Stomach (tissue), 9 donors: ENCODE data around the gene SNX32. TPM values are rescaled to one million over a fixed set of nuclear protein-coding genes. Genes with fewer than 3 reads are reported as not detected.

Experiments
- DNase-seq, 2 donors: peaks; one replicate each; pipeline versions ENCODE4 v3.0.0 to v3.0.0-alpha.2; 2013 to 2019
- H3K27ac ChIP-seq, 5 donors: fragments of 200-600 bp in 4 of 5; sonication (generic) in 4 of 5; one replicate each; pipeline ENCODE4 v1.5.1; 2013 to 2019; ENCODE audit warnings: mild to moderate bottlenecking in 1 of 5, moderate library complexity in 1 of 5
- H3K27me3 ChIP-seq, 3 donors: fragments of 200-600 bp; sonication (generic); one replicate each; pipeline ENCODE4 v1.5.1; 2017 to 2019; ENCODE audit warnings: mixed run types in 1 of 3
- H3K36me3 ChIP-seq, 4 donors: fragments of 200-600 bp; sonication (generic); 1 replicate in 3 of 4; 2 replicates in 1 of 4; pipeline ENCODE4 v1.5.1; 2016 to 2019
- H3K4me1 ChIP-seq, 4 donors: fragments of 200-600 bp; sonication (generic); one replicate each; pipeline ENCODE4 v1.5.1; 2016 to 2019
- H3K4me3 ChIP-seq, 4 donors: fragments of 200-600 bp; sonication (generic) in 3 of 4; one replicate each; pipeline ENCODE4 v1.5.1; 2016 to 2019; ENCODE audit warnings: mild to moderate bottlenecking in 1 of 4
- H3K9me3 ChIP-seq, 4 donors: fragments of 200-600 bp; sonication (generic); one replicate each; pipeline ENCODE4 v1.5.1; 2016 to 2019
- EP300 ChIP-seq: sonication (generic); formaldehyde crosslinking; IDR thresholded peaks from one replicate; pipeline ENCODE4 v1.6.1; 2017; ENCODE audit warnings: antibody characterized with exemption
- POLR2A ChIP-seq, 4 donors: fragments of 450-650 bp; IDR thresholded peaks; one replicate each; pipeline ENCODE4 v1.6.1; 2016; ENCODE audit warnings: antibody characterized with exemption in 4 of 4, control low read depth in 2 of 4, mild to moderate bottlenecking in 1 of 4, moderate library complexity in 1 of 4
- POLR2AphosphoS5 ChIP-seq, 3 donors: sonication (generic); formaldehyde crosslinking; IDR thresholded peaks; one replicate each; pipeline ENCODE4 v1.6.1; 2016; ENCODE audit warnings: antibody characterized with exemption in 3 of 3
- WGBS, 5 donors: extraction: QIAGEN DNeasy Blood & Tissue Kit in 3 of 5; methylation state at CpG; one replicate each; pipeline versions ENCODE4 v1.1.5 to v1.1.7; 2013 to 2018; 5-methylcytosine and 5-hydroxymethylcytosine counted together
- intact Hi-C: fragments of 100-400 bp; cut with DNase I; formaldehyde crosslinking; loops from one replicate; pipeline ENCODE4 v1.15.1; 2023; ENCODE audit warnings: low total_unique reads
- polyA plus RNA-seq, 3 donors: library from polyadenylated mRNA; stranded (reverse); fragments of 200-250 nt; gene quantifications; one replicate each; pipeline ENCODE4 v1.2.3, GENCODE V29; 2013
- total RNA-seq, 5 donors: library from RNA; depleted of rRNA; stranded (reverse); fragments of >200 nt; gene quantifications; one replicate each; pipeline versions ENCODE4 v1.1.0 to v1.2.3, GENCODE V29; 2014 to 2016
- TF ChIP-seq, protein P1 (sequence below), 7 experiments: fragments of 450-650 bp in 4 of 7; fragments of 200-600 bp in 3 of 7; sonication (generic) in 3 of 7; IDR thresholded peaks; one replicate each; pipeline ENCODE4 v1.5.1; 2016 to 2019; ENCODE audit warnings: antibody characterized with exemption in 7 of 7, control low read depth in 2 of 7, mild to moderate bottlenecking in 1 of 7
- donor health status: healthy with polysubstance abuse.
- donor health status: Bipolar disorder and iron deficiency.
- donor health status: healthy.

Gene SNX32
- total and polyA plus RNA-seq, 8 donors = 0.25 to 1.4 (median 0.76) TPM; not detected in 2

DNA sequence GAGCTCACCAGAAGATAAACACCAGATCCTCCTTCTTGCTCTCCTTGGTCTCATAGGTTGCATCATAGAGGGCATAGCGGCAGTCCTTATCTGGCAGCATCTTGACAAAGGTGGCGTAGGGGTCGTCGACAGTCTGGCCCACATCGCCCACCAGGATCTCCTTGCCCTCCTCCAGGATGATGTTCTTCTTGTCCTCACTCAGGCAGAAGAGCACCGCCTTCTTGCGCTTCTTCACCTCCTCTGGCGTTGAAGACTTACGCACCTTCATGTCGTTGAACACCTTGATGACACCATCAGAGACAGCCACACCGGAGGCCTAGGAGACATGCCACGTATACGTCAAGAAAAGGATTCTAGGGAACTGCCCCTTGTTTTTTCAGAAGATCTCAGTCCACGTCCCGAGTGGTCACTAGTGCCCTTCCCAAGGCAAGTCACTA lies 22.2 kb downstream of the SNX32 start:
- Histone ChIP-seq H3K4me1 (peaks cover 21 to 73% (median 64%) of the 10 kb centered on the region in 4 donors), H3K27ac (peak overlapping the region in 4 of 5 donors; percentile 92 to 98 (median 97)), H3K27me3 (no peaks in the 10 kb centered on the region), H3K4me3 (peak overlapping the region; percentile 94 to 99 (median 99)), H3K36me3 (peaks cover 42 to 56% (median 54%) of the 10 kb centered on the region in 4 donors), H3K9me3 (peaks cover 0 to 7% (median 0%) of the 10 kb centered on the region in 4 donors)
- TF ChIP-seq POLR2A (IDR thresholded peaks at IDR 0.05) (no peak), POLR2AphosphoS5 (IDR thresholded peaks at IDR 0.05) (no peak), EP300 (no peak)
- TF ChIP-seq, protein P1, sequence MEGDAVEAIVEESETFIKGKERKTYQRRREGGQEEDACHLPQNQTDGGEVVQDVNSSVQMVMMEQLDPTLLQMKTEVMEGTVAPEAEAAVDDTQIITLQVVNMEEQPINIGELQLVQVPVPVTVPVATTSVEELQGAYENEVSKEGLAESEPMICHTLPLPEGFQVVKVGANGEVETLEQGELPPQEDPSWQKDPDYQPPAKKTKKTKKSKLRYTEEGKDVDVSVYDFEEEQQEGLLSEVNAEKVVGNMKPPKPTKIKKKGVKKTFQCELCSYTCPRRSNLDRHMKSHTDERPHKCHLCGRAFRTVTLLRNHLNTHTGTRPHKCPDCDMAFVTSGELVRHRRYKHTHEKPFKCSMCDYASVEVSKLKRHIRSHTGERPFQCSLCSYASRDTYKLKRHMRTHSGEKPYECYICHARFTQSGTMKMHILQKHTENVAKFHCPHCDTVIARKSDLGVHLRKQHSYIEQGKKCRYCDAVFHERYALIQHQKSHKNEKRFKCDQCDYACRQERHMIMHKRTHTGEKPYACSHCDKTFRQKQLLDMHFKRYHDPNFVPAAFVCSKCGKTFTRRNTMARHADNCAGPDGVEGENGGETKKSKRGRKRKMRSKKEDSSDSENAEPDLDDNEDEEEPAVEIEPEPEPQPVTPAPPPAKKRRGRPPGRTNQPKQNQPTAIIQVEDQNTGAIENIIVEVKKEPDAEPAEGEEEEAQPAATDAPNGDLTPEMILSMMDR (IDR thresholded peaks at IDR 0.05) = no peak
- DNase-seq = no peak
- intact Hi-C loops = no loop called here
- 77 to 85% (median 78%) methylated on average over 15 of the region's 15 CpGs for WGBS, 5 donors

DNA sequence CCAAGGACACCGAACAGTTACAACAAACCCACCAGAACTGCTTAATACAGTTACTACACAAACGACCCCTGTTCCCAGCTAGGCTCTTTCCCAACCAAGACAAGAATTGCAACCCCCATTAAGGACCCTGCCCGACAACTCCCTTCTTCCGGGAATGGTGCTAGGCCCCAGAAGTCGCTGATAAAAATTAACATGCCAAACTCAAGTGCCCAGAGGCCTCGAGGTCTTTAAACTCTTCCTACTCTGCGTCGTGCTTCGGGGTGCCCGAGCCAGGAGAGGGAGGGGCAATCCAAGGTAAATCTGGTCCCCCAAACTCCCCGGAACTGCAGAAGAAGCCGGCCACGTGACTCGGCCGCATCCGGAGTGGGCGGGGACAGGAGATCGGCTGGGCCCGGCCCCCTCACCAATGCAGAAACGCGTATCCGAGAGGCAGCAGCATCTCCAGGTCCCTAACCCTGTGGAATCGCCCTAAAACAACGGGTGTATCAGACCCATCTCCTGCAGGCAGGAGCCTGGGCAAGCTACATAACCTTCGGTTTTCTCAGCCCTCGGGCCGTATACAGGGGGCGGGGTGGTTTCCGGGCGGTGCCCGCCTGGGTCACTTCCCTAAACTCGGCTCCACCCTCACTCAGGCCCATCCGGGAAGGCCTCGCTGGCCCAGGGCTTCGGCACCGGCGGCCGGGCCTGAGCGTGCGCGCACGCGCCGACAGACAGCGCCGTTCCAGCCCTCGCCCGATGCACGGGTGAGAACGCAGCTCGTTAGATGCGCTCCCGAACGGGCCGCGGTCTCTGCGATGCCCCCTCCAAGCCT lies 23.1 kb downstream of the SNX32 start:
- Histone ChIP-seq H3K4me1 (peaks cover 30 to 78% (median 73%) of the 10 kb centered on the region in 4 donors), H3K27me3 (no peaks in the 10 kb centered on the region), H3K9me3 (no peaks in the 10 kb centered on the region), H3K36me3 (peaks cover 40 to 51% (median 47%) of the 10 kb centered on the region in 4 donors), H3K4me3 (peak overlapping the region; percentile 94 to 99 (median 99)), H3K27ac (peak overlapping the region; percentile 92 to 98 (median 97))
- WGBS, 5 donors = 1 to 6% (median 1%) methylated on average over 16 to 57 of the region's 57 CpGs
- TF ChIP-seq, protein P1 (IDR thresholded peaks at IDR 0.05) = no peak
- TF ChIP-seq EP300 (no peak), POLR2A (IDR thresholded peaks at IDR 0.05) (peak in 1 of 4 donors; percentile 7), POLR2AphosphoS5 (IDR thresholded peaks at IDR 0.05) (peak; percentile 24 to 88 (median 79))
- peak; percentile 84 to 90 for DNase-seq
- intact Hi-C loops = no loop called here

DNA sequence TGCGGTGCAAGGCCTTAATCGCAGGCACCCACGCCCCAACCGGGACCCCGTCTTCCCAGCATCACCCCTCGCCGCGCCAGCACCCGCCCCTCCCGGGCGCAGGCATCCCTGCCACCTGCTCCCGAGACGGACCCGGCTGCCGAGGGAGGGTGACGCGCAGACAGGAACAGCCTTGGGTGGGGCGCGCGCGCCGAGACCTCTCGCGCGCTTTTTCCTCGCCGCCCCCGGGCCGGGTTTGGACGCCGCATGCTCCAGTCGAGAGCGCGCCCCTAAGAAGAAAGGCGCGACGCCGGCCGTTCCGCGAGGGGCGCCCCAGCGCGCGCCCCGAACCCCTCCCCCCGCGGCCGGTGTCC lies 23.7 kb downstream of the SNX32 start:
- H3K36me3 ChIP-seq = peaks cover 43 to 51% (median 47%) of the 10 kb centered on the region in 4 donors
- TF ChIP-seq, protein P1 (IDR thresholded peaks at IDR 0.05) = no peak
- TF ChIP-seq EP300 (no peak), POLR2A (IDR thresholded peaks at IDR 0.05) (no peak), POLR2AphosphoS5 (IDR thresholded peaks at IDR 0.05) (no peak)
- H3K4me1 ChIP-seq = peaks cover 34 to 79% (median 76%) of the 10 kb centered on the region in 4 donors
- H3K27ac ChIP-seq = peak overlapping the region; percentile 92 to 98 (median 97)
- no peaks in the 10 kb centered on the region for H3K9me3 ChIP-seq
- intact Hi-C loops = no loop called here
- DNase-seq = no peak
- H3K4me3 ChIP-seq = peak overlapping the region; percentile 94 to 99 (median 99)
- 0 to 1% (median 0%) methylated on average over 20 to 49 of the region's 49 CpGs; no CpG with 5 or more reads in 1 of the 5 donors for WGBS, 5 donors
- H3K27me3 ChIP-seq = no peaks in the 10 kb centered on the region

DNA sequence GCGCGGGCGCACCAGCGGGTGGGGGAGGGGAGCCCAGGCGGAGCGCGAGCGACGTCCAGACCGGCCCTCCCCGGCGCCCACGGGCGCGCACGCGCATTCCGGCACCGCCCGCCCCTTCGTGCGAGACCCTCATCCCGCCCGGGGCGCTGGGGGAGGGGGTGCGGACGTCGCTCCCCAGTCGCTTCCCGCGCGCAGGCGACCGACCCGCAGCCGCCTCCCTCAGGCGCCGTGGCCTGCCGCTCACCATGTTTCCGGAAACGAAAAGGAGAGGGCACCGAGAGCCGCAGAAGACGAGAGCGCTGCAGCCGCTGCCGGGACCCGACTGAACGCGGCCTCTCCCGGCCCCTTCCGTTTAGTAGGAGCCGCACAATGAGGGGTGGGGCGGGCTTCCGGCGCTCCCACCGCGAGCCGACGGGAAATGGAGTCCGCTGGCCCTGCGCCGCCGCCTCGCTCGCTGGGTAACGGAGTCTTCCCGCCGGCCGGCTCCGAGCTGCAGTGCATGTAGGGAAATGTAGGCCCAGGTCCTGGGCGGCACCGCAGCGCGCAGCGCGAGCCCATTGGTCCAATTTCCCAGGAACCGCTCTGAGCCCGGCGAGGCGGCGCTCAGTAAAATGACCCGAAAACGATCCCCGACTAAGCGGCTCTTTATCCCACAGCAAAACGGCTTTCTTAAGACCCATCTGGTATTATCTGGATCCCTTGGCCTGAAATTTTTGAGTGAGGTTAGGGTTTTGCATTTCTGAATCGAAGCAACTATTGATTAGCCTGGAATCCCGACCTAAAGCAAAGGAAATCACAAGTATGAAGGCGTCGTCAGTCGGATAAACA lies 24.3 kb downstream of the SNX32 start, which contains the start of gene CFL1:
CFL1 (minus strand) TSS at position 328 of the 828 bp plus-strand sequence; CDS start at position 247, 81 bp downstream.
- H3K36me3 ChIP-seq = peaks cover 43 to 51% (median 47%) of the 10 kb centered on the region in 4 donors
- intact Hi-C loops = no loop called here
- H3K9me3 ChIP-seq = no peaks in the 10 kb centered on the region
- TF ChIP-seq, protein P1 (IDR thresholded peaks at IDR 0.05) = no peak
- TF ChIP-seq EP300 (no peak), POLR2AphosphoS5 (IDR thresholded peaks at IDR 0.05) (peak; percentile 89 to 100 (median 99)), POLR2A (IDR thresholded peaks at IDR 0.05) (peak in 2 of 4 donors; percentile 90 to 95)
- peak within 1 kb of the TSS; percentile 94 to 99 (median 99) for H3K4me3 ChIP-seq
- peak; percentile 99 to 100 for DNase-seq
- peak within 1 kb of the TSS; percentile 92 to 98 (median 97) for H3K27ac ChIP-seq
- peaks cover 34 to 79% (median 74%) of the 10 kb centered on the region in 4 donors for H3K4me1 ChIP-seq
- WGBS, 5 donors = 0 to 1% (median 1%) methylated on average over 39 to 92 of the region's 92 CpGs
- no peaks in the 10 kb centered on the region for H3K27me3 ChIP-seq
